Measurements from ENCODE around the gene RBBP4. TPM values are rescaled to one million over a fixed set of nuclear protein-coding genes. Genes with fewer than 3 reads are reported as not detected.

RBBP4 gene
- total RNA-seq, 4 donors from 2014 or later = 97.8 to 104 (median 102) TPM

DNA sequence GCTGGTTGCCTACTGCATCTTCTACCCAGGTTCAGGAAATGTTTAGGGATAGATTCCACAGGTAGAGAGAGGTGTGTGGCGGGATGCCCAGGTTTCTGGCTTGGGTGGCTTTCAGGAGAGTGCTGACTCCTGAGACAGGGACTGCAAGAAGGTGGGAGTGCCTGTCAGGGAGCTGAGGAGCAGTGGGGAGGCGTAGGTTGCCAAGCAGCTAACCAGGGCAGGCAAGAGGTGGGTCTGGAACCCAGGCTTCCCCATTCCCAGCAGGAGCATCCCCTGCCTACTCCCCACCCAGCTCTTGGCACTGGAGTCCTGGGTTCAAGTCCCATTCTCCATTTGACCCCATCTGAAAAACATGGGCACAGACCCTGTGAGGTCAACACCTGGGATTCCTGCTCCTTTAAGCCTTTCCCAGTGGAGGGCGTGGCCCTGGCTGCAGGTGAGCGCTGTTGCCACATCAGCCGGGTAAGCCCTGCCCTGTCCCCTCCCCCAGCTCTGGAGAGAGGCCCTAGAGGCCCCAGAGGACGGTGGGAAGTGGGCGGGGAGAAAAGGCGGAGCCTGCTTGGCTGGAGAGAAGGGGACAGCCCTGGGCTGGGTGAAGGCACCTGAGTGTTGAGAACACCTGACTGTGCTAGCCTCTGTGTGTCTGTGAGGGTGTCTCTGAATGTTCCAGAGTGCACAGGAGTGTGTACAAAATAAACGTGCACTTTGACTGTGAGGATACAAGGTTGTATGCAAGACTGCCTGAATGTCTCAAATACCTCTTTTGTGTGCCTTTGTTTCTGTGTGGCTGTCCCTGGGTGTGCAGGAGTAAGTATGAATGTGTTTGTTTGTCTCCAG, 65.5 kb downstream of the RBBP4 start:
- H3K4me3 ChIP-seq (ENCODE audit: low read depth, poor library complexity, severe bottlenecking) = no peak overlapping the region
- TF ChIP-seq, protein P1, sequence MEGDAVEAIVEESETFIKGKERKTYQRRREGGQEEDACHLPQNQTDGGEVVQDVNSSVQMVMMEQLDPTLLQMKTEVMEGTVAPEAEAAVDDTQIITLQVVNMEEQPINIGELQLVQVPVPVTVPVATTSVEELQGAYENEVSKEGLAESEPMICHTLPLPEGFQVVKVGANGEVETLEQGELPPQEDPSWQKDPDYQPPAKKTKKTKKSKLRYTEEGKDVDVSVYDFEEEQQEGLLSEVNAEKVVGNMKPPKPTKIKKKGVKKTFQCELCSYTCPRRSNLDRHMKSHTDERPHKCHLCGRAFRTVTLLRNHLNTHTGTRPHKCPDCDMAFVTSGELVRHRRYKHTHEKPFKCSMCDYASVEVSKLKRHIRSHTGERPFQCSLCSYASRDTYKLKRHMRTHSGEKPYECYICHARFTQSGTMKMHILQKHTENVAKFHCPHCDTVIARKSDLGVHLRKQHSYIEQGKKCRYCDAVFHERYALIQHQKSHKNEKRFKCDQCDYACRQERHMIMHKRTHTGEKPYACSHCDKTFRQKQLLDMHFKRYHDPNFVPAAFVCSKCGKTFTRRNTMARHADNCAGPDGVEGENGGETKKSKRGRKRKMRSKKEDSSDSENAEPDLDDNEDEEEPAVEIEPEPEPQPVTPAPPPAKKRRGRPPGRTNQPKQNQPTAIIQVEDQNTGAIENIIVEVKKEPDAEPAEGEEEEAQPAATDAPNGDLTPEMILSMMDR (IDR thresholded peaks at IDR 0.05) = no peak
- TF ChIP-seq POLR2A (IDR thresholded peaks at IDR 0.05) = no peak
- intact Hi-C loops (cut with DNase I; ENCODE audit: low total_unique reads) = no loop called here
- 18 to 22% methylated on average over 9 of the region's 9 CpGs for WGBS, 2 donors
- DNase-seq (ENCODE audit: low spot score in 2 of 2) = peak; percentile 81 to 90

GRCh38 chr1:32717503-32717902, 66.5 kb downstream of the RBBP4 start:
- 93 to 95% methylated on average over 4 of the region's 4 CpGs for WGBS, 2 donors
- TF ChIP-seq POLR2A (IDR thresholded peaks at IDR 0.05) = no peak
- TF ChIP-seq, protein P1 (IDR thresholded peaks at IDR 0.05) = no peak
- intact Hi-C loops (cut with DNase I; ENCODE audit: low total_unique reads) = no loop called here

DNA sequence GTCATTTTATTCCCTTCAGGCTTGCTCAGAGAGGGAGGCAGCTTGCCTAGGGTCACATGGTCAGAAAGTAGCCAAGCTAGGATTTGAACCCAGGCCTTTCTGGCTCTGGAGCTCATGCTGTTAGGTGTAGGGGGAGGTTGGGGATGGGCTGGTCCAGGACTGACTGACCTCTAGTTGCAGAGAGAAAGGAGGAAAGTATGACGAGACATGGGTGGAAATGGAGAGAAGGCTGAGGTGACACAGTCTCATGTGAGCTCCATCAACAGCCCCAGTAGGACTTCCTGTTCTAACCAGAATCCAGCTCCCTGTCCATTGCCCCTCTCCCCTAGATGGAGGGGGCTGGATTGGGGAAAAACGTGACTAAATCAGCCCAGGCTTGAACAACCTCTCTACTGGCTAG, 67.0 kb downstream of the RBBP4 start:
- DNase-seq (ENCODE audit: low spot score in 2 of 2) = no peak
- intact Hi-C loops (cut with DNase I; ENCODE audit: low total_unique reads) = no loop called here
- TF ChIP-seq POLR2A (IDR thresholded peaks at IDR 0.05) = no peak
- TF ChIP-seq, protein P1 (IDR thresholded peaks at IDR 0.05) = no peak
- H3K4me3 ChIP-seq (ENCODE audit: low read depth, poor library complexity, severe bottlenecking) = no peak overlapping the region
- 79 to 83% methylated on average over 2 of the region's 2 CpGs for WGBS, 2 donors

More at GRCh38 chr1:32717503-32717902, 66.5 kb downstream of the RBBP4 start:
- no peak for DNase-seq (ENCODE audit: low spot score in 2 of 2)
- H3K4me3 ChIP-seq (ENCODE audit: low read depth, poor library complexity, severe bottlenecking) = no peak overlapping the region

GRCh38 chr1:32718527-32718926, 67.5 kb downstream of the RBBP4 start:
- TF ChIP-seq, protein P1 (IDR thresholded peaks at IDR 0.05) = no peak
- TF ChIP-seq POLR2A (IDR thresholded peaks at IDR 0.05) = no peak
- WGBS, 2 donors = 86 to 100% methylated on average over 1 of the region's 1 CpG
- H3K4me3 ChIP-seq (ENCODE audit: low read depth, poor library complexity, severe bottlenecking) = no peak overlapping the region
- intact Hi-C loops (cut with DNase I; ENCODE audit: low total_unique reads) = no loop called here
- DNase-seq (ENCODE audit: low spot score in 2 of 2) = no peak

GRCh38 chr1:32719681-32720275, 68.8 kb downstream of the RBBP4 start:
- H3K4me3 ChIP-seq (ENCODE audit: low read depth, poor library complexity, severe bottlenecking) = no peak overlapping the region
- intact Hi-C loops (cut with DNase I; ENCODE audit: low total_unique reads) = no loop called here
- TF ChIP-seq, protein P1 (IDR thresholded peaks at IDR 0.05) = no peak
- no peak for TF ChIP-seq POLR2A (IDR thresholded peaks at IDR 0.05)
- 76 to 84% methylated on average over 4 of the region's 4 CpGs for WGBS, 2 donors
- DNase-seq (ENCODE audit: low spot score in 2 of 2) = no peak
